GM18520 (cell line): ENCODE data around the gene RGS11.
"Not testable (repeated sequence)": the region's sequence is repeated elsewhere in the genome, so short reads cannot be mapped to it uniquely, and the experiment has no call there.

Source experiments
- ATAC-seq: cut with Tn5 transposase; IDR thresholded peaks from one replicate; pipeline ENCODE4 v1.9.1; 2021; ENCODE audit not compliant: unreplicated experiment

RGS11 gene

GRCh38 chr16:234468-235305 is 41.1 kb downstream of the RGS11 start, which contains the start of gene FAM234A:
Gene FAM234A (plus strand): TSS chr16:234821. CDS start chr16:254414, 19,593 bp downstream.
- ATAC-seq, result peak; percentile 89

GRCh38 chr16:230949-231348 is 44.8 kb downstream of the RGS11 start:
- ATAC-seq, result no peak

- not testable (repeated sequence) for ATAC-seq
These were observed 45.4 kb downstream of the RGS11 start for GRCh38 chr16:230351-230750.

GRCh38 chr16:229731-230281 is 45.9 kb downstream of the RGS11 start:
- no peak for ATAC-seq

- peak; percentile 74 for ATAC-seq
These were observed 46.7 kb downstream of the RGS11 start, which contains the start of gene LUC7L for GRCh38 chr16:228852-229730. Gene LUC7L (minus strand): TSS chr16:229449. CDS start chr16:229339, 110 bp downstream.

- no peak for ATAC-seq
These were observed 47.4 kb downstream of the RGS11 start for GRCh38 chr16:228151-228851.

GRCh38 chr16:220021-220420 is 55.7 kb downstream of the RGS11 start:
- ATAC-seq, result no peak
